HG02840 (cell line): ENCODE data around the gene PIP5K1C.
"Not testable (repeated sequence)": the region's sequence is repeated elsewhere in the genome, so short reads cannot be mapped to it uniquely, and the experiment has no call there.

ENCODE experiments used
- ATAC-seq: cut with Tn5 transposase; IDR thresholded peaks from one replicate; pipeline ENCODE4 v1.9.1; 2021; ENCODE audit warnings: mild to moderate bottlenecking, moderate library complexity, moderate number of reproducible peaks; ENCODE audit not compliant: unreplicated experiment, low FRiP score

The PIP5K1C gene

DNA sequence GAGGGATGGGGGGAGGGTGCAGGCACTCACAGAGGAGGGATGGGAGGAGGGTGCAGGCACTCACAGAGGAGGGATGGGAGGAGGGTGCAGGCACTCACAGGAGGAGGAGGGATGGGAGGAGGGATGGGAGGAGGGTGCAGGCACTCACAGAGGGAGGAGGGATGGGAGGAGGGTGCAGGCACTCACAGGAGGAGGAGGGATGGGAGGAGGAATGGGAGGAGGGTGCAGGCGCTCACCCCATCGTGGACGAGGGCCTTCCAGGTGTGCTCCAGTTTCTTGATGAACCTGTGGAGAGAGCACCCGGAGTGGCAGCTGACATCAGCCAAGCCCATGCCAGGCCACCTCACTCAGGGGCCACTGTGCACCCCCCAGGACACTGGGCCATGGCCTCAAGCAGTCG lies 53.2 kb downstream of the PIP5K1C start:
- ATAC-seq, result not testable (repeated sequence)

DNA sequence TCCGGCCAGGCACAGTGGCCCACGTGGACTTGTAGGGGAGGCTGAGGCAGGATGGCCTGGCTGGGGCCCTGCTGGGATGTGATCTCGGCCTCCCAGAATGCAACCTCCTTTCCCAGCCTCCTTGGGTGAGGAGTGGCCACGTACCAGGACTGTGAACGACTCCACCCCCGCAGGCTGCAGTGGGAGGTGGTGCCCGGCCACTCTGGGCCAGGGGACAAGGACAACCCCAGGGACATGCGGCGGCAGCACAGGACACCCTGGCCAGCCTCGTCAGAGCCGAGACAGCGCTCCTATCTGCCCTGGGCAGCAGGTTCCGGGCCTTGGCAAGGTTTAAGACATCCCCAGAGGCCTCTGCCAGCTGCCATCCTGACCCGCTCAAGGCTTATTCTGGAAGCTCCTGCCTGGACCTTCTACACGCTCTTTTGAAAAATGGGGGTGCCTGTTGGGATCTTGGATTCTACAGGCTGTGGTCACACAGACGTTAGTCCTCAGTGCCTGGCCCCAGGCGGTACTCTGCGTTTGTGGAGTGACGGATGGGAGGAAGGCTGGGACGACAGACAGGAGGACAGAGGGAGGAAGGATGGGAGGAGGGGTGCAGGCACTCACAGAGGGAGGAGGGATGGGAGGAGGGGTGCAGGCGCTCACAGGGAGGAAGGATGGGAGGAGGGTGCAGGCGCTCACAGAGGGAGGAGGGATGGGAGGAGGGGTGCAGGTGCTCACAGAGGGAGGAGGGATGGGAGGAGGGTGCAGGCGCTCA lies 53.8 kb downstream of the PIP5K1C start:
- ATAC-seq, result no peak

DNA sequence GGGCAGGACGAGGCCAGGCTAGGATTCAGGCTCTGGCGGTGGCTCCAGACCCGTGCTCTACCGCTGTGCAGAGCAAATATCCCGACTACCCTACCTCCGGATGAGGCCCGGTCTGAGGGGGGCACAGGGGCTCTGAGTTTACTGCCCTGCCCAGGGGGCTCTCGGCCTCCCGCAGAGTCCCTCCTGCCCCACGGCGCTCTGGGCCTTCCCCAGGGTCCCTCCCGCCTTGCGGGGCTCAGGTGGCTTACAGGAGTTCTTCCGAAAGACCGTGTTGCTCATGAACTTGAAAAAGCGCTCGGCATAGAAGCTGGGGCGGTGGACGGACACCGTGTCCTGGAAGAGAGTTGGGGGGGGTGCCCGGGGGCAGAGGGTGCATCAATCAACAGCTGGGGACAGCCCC lies 54.5 kb downstream of the PIP5K1C start:
- no peak for ATAC-seq

- no peak for ATAC-seq
Measured at GRCh38 chr19:3645067-3645396, 55.2 kb downstream of the PIP5K1C start.

- no peak for ATAC-seq
Measured at GRCh38 chr19:3644351-3645066, 55.8 kb downstream of the PIP5K1C start.

DNA sequence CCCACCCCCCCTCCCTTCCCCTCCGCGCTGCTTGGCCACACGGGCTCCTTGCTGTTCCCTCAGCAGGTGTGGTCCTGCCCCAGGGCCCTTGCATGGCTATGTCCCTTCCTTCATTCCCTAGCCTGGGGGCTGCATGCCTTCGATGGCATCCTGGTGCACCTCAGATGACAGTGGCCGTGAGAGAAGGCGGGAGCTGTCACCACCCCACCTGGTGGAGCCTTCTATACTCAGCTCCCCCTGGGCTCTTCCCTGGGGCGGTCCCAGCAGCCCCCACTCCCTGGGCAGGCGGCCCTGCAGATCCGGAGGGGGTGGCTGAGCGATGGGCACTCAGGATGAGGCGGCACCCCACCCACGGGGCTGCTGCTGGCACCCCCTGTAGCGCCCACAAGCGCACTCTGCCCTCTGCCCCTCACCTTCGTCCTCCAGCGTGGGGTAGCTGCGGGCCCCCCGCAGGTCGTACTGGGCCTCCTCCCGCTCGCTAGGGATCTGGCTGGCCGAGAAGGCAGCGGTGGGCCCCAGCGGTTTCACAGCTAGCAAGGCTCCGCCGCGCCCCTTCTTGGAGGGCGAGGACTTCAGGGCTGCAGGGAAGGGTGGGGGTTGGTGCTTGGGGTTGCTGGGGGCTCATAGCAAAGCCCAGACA lies 56.5 kb downstream of the PIP5K1C start:
- no peak for ATAC-seq

GRCh38 chr19:3642987-3643673 lies 57.1 kb downstream of the PIP5K1C start:
- ATAC-seq, result no peak

DNA sequence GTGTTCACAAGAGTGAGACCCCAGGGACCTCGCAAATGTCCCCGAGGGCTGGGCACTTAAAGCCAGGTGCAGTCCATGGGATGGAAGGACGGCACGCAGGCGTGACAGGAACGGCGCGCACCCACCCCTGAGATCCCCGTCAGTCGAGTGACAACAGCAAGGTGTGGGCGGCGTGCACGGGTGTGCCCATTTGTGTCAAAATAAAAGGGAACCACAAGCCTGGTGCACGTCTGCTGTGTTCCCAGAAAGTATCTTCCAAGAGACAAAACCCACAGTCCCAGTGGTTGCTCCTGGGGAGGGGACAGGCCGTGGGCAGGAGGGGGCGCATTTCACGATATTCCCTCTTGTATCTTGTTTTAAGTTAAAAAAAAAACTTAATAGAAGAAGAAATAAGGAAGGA lies 58.0 kb downstream of the PIP5K1C start:
- no peak for ATAC-seq

GRCh38 chr19:3641515-3642269 lies 58.6 kb downstream of the PIP5K1C start:
- ATAC-seq, result no peak

DNA sequence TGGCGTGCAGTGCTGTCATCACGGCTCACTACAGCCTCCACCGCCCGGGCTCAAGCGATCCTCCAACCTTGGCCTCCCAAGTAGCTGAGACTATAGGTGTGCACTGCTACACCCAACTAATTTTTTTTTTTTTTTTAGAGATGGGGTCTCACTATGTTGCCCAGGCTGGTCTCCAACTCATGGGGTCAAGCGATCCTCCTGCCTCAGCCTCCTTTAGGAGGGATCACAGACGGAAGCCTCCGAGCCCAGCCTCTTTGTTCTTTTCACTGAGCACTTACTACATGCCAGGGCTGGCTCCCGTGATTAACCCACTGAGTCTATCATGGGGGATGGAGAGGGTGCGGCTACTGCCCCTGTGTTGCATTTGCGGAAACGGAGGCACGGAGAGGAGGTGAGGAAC lies 60.8 kb downstream of the PIP5K1C start:
- no peak for ATAC-seq

- ATAC-seq, result no peak
Measured at GRCh38 chr19:3638208-3639193, 61.8 kb downstream of the PIP5K1C start.

DNA sequence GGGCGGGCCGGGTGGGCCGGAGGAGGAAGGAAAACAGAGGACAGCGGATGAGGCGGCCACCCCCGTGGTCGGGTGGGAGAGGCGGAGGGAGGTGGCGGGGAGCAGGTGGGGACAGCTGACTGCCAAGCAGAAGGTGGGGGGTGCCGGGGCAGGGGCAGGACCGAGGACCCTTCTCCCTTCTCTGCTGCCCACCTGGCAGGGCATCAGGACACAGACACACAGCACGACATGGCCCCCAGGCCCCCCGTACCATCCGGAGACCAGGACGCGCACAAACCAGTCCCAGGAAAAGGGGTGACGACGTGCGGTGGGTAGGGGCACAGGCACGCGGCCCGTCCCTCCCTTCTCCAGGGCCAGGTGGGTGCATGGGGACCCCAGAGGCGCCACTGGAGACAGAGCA lies 62.6 kb downstream of the PIP5K1C start:
- no peak for ATAC-seq

DNA sequence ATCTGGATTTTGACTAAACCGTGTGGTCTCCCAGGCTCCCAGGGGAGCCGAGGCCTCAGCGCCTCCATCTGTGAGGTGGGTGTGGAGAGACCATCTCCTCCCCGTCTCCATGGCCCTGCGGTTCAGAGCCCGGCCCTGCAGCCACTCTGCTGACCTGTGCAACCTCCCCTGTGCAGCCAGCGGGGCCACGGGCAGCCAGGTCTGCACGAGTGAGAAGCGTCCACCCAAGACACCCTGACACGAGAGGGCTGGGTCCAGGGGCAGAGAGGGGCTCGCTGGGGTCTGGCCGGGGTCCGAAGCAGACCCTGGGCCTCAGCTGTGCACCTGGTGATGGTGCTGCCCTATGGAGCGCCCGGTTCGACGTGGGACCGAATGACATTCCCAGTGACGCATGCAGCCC lies 63.3 kb downstream of the PIP5K1C start:
- no peak for ATAC-seq

- no peak for ATAC-seq
Measured at GRCh38 chr19:3636506-3636905, 63.8 kb downstream of the PIP5K1C start.

DNA sequence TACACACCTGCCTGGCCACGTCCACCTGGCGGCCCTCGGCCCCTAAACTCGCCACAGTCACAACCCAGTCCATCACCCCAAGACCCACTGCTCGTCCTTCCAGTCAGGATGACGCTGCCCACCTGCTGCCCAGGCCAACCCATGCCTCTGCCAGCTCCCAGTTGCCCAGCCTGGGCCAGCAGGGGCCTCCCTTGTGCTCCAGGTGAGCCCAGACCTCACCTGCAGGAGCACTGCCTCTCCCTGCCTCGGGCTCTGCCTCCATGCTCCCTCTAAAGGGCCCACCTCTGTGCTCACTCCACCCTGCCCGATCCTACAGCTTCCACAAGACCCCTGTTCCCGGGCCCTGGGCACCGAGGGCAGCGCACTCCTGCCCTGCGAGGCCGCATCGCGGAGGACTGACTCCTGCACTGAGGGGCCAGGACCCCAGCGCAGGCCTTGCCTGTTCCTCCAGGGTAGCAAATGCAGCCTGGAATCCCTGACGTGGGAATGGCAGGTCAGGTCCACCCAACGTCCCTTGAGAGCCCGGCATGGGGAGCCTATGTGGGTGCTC lies 65.7 kb downstream of the PIP5K1C start:
- ATAC-seq, result no peak

GRCh38 chr19:3633559-3633988 lies 66.7 kb downstream of the PIP5K1C start:
- no peak for ATAC-seq

- no peak for ATAC-seq
Measured at GRCh38 chr19:3632739-3633558, 67.3 kb downstream of the PIP5K1C start.

GRCh38 chr19:3632098-3632497 lies 68.2 kb downstream of the PIP5K1C start:
- ATAC-seq, result no peak
